ENCODE measurements around the gene HSPA1B.

- TF ChIP-seq CTCF (IDR thresholded peaks at IDR 0.05) (no peak), POLR2A (IDR thresholded peaks at IDR 0.05) (no peak), EP300 (IDR thresholded peaks at IDR 0.05) (no peak)
Observed at GRCh38 chr6:31850765-31851484, 23.4 kb downstream of the HSPA1B start.

All from tibial nerve (tissue), 4 donors.